ENCODE results near the gene TRAF3IP1.

TRAF3IP1 gene

GRCh38 chr2:238287737-238288649, 32.3 kb upstream of the TRAF3IP1 start, which contains the start of gene PER2:
TSS of gene PER2 (minus strand) at chr2:238288610. CDS start at chr2:238277936, 10,674 bp downstream.
- DNase-seq, result peak; percentile 76

- peak; percentile 99 for DNase-seq
Observed at GRCh38 chr2:238288650-238289573, 31.4 kb upstream of the TRAF3IP1 start.

- no peak for DNase-seq
Observed at GRCh38 chr2:238289574-238289973, 30.7 kb upstream of the TRAF3IP1 start.

GRCh38 chr2:238290091-238290509, 30.2 kb upstream of the TRAF3IP1 start:
- peak; percentile 25 for DNase-seq

GRCh38 chr2:238290715-238291549, 29.4 kb upstream of the TRAF3IP1 start:
- DNase-seq, result peak; percentile 24

- DNase-seq, result no peak
Observed at GRCh38 chr2:238291550-238292281, 28.6 kb upstream of the TRAF3IP1 start.

GRCh38 chr2:238294046-238294392, 26.3 kb upstream of the TRAF3IP1 start:
- no peak for DNase-seq

GRCh38 chr2:238294393-238295143, 25.8 kb upstream of the TRAF3IP1 start:
- no peak for DNase-seq

GRCh38 chr2:238295144-238296112, 24.9 kb upstream of the TRAF3IP1 start:
- no peak for DNase-seq

- no peak for DNase-seq
Observed at GRCh38 chr2:238296638-238297457, 23.5 kb upstream of the TRAF3IP1 start.

- no peak for DNase-seq
Observed at GRCh38 chr2:238299803-238300202, 20.5 kb upstream of the TRAF3IP1 start.

GRCh38 chr2:238302087-238302486, 18.2 kb upstream of the TRAF3IP1 start:
- DNase-seq, result no peak

GRCh38 chr2:238302751-238303150, 17.6 kb upstream of the TRAF3IP1 start:
- no peak for DNase-seq

GRCh38 chr2:238304116-238304515, 16.2 kb upstream of the TRAF3IP1 start:
- no peak for DNase-seq

GRCh38 chr2:238305092-238305862, 15.0 kb upstream of the TRAF3IP1 start:
- DNase-seq, result peak; percentile 27

- DNase-seq, result no peak
Observed at GRCh38 chr2:238305965-238306671, 14.2 kb upstream of the TRAF3IP1 start.

- no peak for DNase-seq
Observed at GRCh38 chr2:238306672-238306998, 13.7 kb upstream of the TRAF3IP1 start.

- DNase-seq, result no peak
Observed at GRCh38 chr2:238308177-238308576, 12.1 kb upstream of the TRAF3IP1 start.

Measured in hematopoietic multipotent progenitor cell treated with erythropoietin and hydrocortisone succinate and interleukin-3 and kit ligand, for 4 days (in vitro differentiated cells).